ENCODE results near the gene PLEKHJ1. TPM values are rescaled to one million over a fixed set of nuclear protein-coding genes. Genes with fewer than 3 reads are reported as not detected.
A peak's percentile ranks its signal among the peaks of the same experiment; 100 is the strongest.

PLEKHJ1 gene
- total RNA-seq, 1 experiment from 2014 or later: 119 TPM

GRCh38 chr19:2253106-2254063 is 17.3 kb upstream of the PLEKHJ1 start:
- no peaks in the 10 kb centered on the region for H3K36me3 ChIP-seq (ENCODE audit: control insufficient read depth, insufficient read depth, low read length)
- H3K4me3 Mint-ChIP-seq (ENCODE audit: unreplicated experiment): no peak overlapping the region
- no TSS peak for BruUV-seq (replicated peaks)
- TF ChIP-seq, protein P1, sequence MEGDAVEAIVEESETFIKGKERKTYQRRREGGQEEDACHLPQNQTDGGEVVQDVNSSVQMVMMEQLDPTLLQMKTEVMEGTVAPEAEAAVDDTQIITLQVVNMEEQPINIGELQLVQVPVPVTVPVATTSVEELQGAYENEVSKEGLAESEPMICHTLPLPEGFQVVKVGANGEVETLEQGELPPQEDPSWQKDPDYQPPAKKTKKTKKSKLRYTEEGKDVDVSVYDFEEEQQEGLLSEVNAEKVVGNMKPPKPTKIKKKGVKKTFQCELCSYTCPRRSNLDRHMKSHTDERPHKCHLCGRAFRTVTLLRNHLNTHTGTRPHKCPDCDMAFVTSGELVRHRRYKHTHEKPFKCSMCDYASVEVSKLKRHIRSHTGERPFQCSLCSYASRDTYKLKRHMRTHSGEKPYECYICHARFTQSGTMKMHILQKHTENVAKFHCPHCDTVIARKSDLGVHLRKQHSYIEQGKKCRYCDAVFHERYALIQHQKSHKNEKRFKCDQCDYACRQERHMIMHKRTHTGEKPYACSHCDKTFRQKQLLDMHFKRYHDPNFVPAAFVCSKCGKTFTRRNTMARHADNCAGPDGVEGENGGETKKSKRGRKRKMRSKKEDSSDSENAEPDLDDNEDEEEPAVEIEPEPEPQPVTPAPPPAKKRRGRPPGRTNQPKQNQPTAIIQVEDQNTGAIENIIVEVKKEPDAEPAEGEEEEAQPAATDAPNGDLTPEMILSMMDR (IDR thresholded peaks at IDR 0.05; ENCODE audit: insufficient read depth in 1 of 2, low read depth in 1 of 2, low read length in 1 of 2, severe bottlenecking in 1 of 2, unreplicated experiment in 1 of 2): no peak
- no peaks in the 10 kb centered on the region for H3K4me1 Mint-ChIP-seq (ENCODE audit: low read depth, unreplicated experiment)
- ChIA-PET POLR2A (no interaction called here), CTCF (interaction anchor here (1.0 kb wide), 1 partner anchor 10 kb away, joined by 3 read pairs; no protein-coding TSS in a partner anchor)
- H3K27me3 Mint-ChIP-seq (ENCODE audit: insufficient read depth, unreplicated experiment): no peaks in the 10 kb centered on the region
- intact Hi-C loops (cut with micrococcal nuclease; ENCODE audit: unreplicated experiment): no loop called here
- H3K27ac Mint-ChIP-seq (ENCODE audit: unreplicated experiment): peak overlapping the region; percentile 61
- no peak for DNase-seq
- no peaks in the 10 kb centered on the region for H3K9me3 Mint-ChIP-seq (ENCODE audit: unreplicated experiment)
- peaks cover 44% of the 10 kb centered on the region for H3K36me3 Mint-ChIP-seq (ENCODE audit: insufficient read depth, unreplicated experiment)
- H3K9me3 ChIP-seq: no peaks in the 10 kb centered on the region
- no peak overlapping the region for H3K4me3 ChIP-seq (ENCODE audit: low read depth, low read length)
- H3K27me3 ChIP-seq (replicated peaks; ENCODE audit: control insufficient read depth, insufficient read depth, low read length): no peaks in the 10 kb centered on the region
- H3K4me1 ChIP-seq: no peaks in the 10 kb centered on the region

DNA sequence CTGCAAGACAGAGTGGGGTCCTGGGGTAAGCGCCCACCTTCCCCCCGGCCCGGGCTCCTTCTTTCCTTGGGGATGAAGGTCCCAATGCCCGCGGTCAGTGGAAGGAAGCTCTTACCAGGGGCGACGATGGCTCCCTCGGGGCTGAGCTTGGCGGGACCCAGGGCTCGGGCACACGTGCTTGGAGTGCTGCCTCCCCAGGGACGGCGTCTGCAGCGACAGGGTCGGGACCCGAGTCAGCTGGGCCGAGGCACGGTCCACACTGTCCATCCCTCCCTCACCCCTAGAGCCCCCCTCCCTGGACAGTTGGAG is 16.6 kb upstream of the PLEKHJ1 start:
- intact Hi-C loops (cut with micrococcal nuclease; ENCODE audit: unreplicated experiment): no loop called here
- Histone ChIP-seq H3K4me3 (ENCODE audit: low read depth, low read length) (no peak overlapping the region), H3K27me3 (replicated peaks; ENCODE audit: control insufficient read depth, insufficient read depth, low read length) (no peaks in the 10 kb centered on the region), H3K4me1 (no peaks in the 10 kb centered on the region), H3K36me3 (ENCODE audit: control insufficient read depth, insufficient read depth, low read length) (no peaks in the 10 kb centered on the region), H3K9me3 (no peaks in the 10 kb centered on the region)
- Mint-ChIP-seq H3K27me3 (ENCODE audit: insufficient read depth, unreplicated experiment) (no peaks in the 10 kb centered on the region), H3K4me3 (ENCODE audit: unreplicated experiment) (no peak overlapping the region), H3K9me3 (ENCODE audit: unreplicated experiment) (no peaks in the 10 kb centered on the region), H3K27ac (ENCODE audit: unreplicated experiment) (no peak overlapping the region), H3K36me3 (ENCODE audit: insufficient read depth, unreplicated experiment) (peaks cover 50% of the 10 kb centered on the region), H3K4me1 (ENCODE audit: low read depth, unreplicated experiment) (no peaks in the 10 kb centered on the region)
- CTCF ChIA-PET: interaction anchor here (1.0 kb wide), 1 partner anchor 10 kb away, joined by 3 read pairs; no protein-coding TSS in a partner anchor
- no peak for DNase-seq
- POLR2A ChIA-PET: no interaction called here
- TF ChIP-seq, protein P1 (IDR thresholded peaks at IDR 0.05; ENCODE audit: insufficient read depth in 1 of 2, low read depth in 1 of 2, low read length in 1 of 2, severe bottlenecking in 1 of 2, unreplicated experiment in 1 of 2): no peak
- no TSS peak for BruUV-seq (replicated peaks)

DNA sequence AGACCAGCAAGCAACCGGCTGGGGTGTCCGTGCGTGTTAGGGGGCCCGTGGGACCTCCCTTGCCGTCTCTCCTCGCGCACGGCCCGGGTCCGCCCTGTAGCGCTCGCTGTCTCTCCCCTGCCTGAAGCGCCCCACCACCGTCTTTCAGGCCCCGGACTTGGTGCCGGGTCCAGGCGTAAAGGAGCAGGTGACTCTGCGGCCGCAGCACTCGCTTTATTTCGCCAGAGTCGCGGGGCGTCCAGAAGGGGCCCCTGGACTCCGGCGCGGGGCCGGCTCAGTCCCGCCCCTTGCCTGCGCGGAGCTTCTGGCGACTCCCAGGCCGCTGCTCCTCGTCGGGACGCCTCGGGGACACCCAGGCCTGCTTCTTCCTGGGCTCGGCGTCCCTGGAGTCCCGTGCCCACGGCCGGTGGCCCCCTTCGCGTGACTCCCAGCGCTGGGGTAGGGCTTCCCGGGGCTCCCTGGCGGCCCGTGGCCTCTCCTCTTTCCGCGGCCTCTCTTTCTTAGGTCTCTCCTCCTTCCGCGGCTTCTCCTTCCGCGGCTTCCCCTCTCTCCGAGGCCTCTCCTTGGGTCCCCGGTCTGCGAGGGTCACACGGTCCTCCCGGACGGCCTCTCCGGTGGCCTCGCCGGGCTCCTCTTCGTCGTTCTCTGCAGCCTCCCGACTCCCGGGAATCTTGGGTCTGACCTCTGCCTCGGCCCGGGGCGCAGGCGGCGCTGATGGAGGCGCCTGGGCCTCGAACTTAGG is 16.1 kb upstream of the PLEKHJ1 start:
- POLR2A ChIA-PET: no interaction called here
- no peaks in the 10 kb centered on the region for H3K27me3 ChIP-seq (replicated peaks; ENCODE audit: control insufficient read depth, insufficient read depth, low read length)
- no TSS peak for BruUV-seq (replicated peaks)

More for the DNA sequence above, 16.1 kb upstream of the PLEKHJ1 start:
- no peaks in the 10 kb centered on the region for H3K9me3 ChIP-seq
- H3K36me3 ChIP-seq (ENCODE audit: control insufficient read depth, insufficient read depth, low read length): no peaks in the 10 kb centered on the region
- intact Hi-C loops (cut with micrococcal nuclease; ENCODE audit: unreplicated experiment): no loop called here
- no peaks in the 10 kb centered on the region for H3K9me3 Mint-ChIP-seq (ENCODE audit: unreplicated experiment)
- DNase-seq: no peak
- no peaks in the 10 kb centered on the region for H3K27me3 Mint-ChIP-seq (ENCODE audit: insufficient read depth, unreplicated experiment)
- H3K4me3 Mint-ChIP-seq (ENCODE audit: unreplicated experiment): no peak overlapping the region
- H3K27ac Mint-ChIP-seq (ENCODE audit: unreplicated experiment): no peak overlapping the region
- TF ChIP-seq, protein P1 (IDR thresholded peaks at IDR 0.05; ENCODE audit: insufficient read depth in 1 of 2, low read depth in 1 of 2, low read length in 1 of 2, severe bottlenecking in 1 of 2, unreplicated experiment in 1 of 2): no peak
- no peak overlapping the region for H3K4me3 ChIP-seq (ENCODE audit: low read depth, low read length)
- CTCF ChIA-PET: interaction anchor here (1.0 kb wide), 1 partner anchor 11 kb away, joined by 3 read pairs; no protein-coding TSS in a partner anchor
- no peaks in the 10 kb centered on the region for H3K4me1 ChIP-seq
- peaks cover 55% of the 10 kb centered on the region for H3K36me3 Mint-ChIP-seq (ENCODE audit: insufficient read depth, unreplicated experiment)
- H3K4me1 Mint-ChIP-seq (ENCODE audit: low read depth, unreplicated experiment): no peaks in the 10 kb centered on the region

Data from Caco-2 (cell line).